Prostate gland (tissue), 2 donors: Measurements from ENCODE around the gene EDC4. TPM values are rescaled to one million over a fixed set of nuclear protein-coding genes. Genes with fewer than 3 reads are reported as not detected.

Source experiments
- DNase-seq: peaks from one replicate; pipeline ENCODE4 v3.0.0-alpha.2; 2019; ENCODE audit warnings: low spot score
- H3K27ac ChIP-seq, 2 donors: fragments of 200-600 bp; sonication (generic); 2 replicates each; pipeline ENCODE4 v1.5.1; 2017 to 2019
- H3K27me3 ChIP-seq: fragments of 200-600 bp; sonication (generic); replicated peaks from 2 replicates; pipeline ENCODE4 v1.5.1; 2019; ENCODE audit not compliant: insufficient read depth
- H3K36me3 ChIP-seq, 2 donors: fragments of 200-600 bp; sonication (generic); 1 replicate in 1 of 2; 2 replicates in 1 of 2; pipeline versions ENCODE4 v1.5.1 to v1.8.1; 2017 to 2019
- H3K4me1 ChIP-seq: fragments of 200-600 bp; sonication (generic); replicated peaks from 2 replicates; pipeline ENCODE4 v1.5.1; 2019
- H3K4me3 ChIP-seq, 2 donors: fragments of 200-600 bp; sonication (generic); 2 replicates each; pipeline ENCODE4 v1.5.1; 2017 to 2019
- H3K9me3 ChIP-seq: fragments of 200-600 bp; sonication (generic); 2 replicates; pipeline ENCODE4 v1.5.1; 2017
- POLR2A ChIP-seq: fragments of 450-650 bp; IDR thresholded peaks from one replicate; pipeline ENCODE4 v1.6.1; 2016; ENCODE audit warnings: antibody characterized with exemption, mild to moderate bottlenecking
- POLR2AphosphoS5 ChIP-seq: sonication (generic); formaldehyde crosslinking; IDR thresholded peaks from one replicate; pipeline ENCODE4 v1.6.1; 2017; ENCODE audit warnings: antibody characterized with exemption
- WGBS: methylation state at CpG from one replicate; pipeline ENCODE4 v1.1.5; 2018; 5-methylcytosine and 5-hydroxymethylcytosine counted together
- intact Hi-C: fragments of 100-400 bp; cut with DNase I; formaldehyde crosslinking; loops from one replicate; pipeline ENCODE4 v1.14.2; 2022
- total RNA-seq, 2 donors: library from RNA; depleted of rRNA; stranded (reverse); fragments of >200 nt; gene quantifications; one replicate each; pipeline ENCODE4 v1.1.0, GENCODE V29; 2016
- TF ChIP-seq, protein P1 (sequence below), 4 experiments: fragments of 200-600 bp in 2 of 4; fragments of 450-650 bp in 2 of 4; sonication (generic) in 2 of 4; IDR thresholded peaks; 1 replicate in 3 of 4; 2 replicates in 1 of 4; pipeline ENCODE4 v1.5.1; 2016 to 2019; ENCODE audit warnings: antibody characterized with exemption in 4 of 4, mild to moderate bottlenecking in 2 of 4, moderate library complexity in 2 of 4

The EDC4 gene, protein sequence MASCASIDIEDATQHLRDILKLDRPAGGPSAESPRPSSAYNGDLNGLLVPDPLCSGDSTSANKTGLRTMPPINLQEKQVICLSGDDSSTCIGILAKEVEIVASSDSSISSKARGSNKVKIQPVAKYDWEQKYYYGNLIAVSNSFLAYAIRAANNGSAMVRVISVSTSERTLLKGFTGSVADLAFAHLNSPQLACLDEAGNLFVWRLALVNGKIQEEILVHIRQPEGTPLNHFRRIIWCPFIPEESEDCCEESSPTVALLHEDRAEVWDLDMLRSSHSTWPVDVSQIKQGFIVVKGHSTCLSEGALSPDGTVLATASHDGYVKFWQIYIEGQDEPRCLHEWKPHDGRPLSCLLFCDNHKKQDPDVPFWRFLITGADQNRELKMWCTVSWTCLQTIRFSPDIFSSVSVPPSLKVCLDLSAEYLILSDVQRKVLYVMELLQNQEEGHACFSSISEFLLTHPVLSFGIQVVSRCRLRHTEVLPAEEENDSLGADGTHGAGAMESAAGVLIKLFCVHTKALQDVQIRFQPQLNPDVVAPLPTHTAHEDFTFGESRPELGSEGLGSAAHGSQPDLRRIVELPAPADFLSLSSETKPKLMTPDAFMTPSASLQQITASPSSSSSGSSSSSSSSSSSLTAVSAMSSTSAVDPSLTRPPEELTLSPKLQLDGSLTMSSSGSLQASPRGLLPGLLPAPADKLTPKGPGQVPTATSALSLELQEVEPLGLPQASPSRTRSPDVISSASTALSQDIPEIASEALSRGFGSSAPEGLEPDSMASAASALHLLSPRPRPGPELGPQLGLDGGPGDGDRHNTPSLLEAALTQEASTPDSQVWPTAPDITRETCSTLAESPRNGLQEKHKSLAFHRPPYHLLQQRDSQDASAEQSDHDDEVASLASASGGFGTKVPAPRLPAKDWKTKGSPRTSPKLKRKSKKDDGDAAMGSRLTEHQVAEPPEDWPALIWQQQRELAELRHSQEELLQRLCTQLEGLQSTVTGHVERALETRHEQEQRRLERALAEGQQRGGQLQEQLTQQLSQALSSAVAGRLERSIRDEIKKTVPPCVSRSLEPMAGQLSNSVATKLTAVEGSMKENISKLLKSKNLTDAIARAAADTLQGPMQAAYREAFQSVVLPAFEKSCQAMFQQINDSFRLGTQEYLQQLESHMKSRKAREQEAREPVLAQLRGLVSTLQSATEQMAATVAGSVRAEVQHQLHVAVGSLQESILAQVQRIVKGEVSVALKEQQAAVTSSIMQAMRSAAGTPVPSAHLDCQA (N-terminal part only)
- 10 to 100 TPM; 47.3 to 76.5 TPM for total RNA-seq

DNA sequence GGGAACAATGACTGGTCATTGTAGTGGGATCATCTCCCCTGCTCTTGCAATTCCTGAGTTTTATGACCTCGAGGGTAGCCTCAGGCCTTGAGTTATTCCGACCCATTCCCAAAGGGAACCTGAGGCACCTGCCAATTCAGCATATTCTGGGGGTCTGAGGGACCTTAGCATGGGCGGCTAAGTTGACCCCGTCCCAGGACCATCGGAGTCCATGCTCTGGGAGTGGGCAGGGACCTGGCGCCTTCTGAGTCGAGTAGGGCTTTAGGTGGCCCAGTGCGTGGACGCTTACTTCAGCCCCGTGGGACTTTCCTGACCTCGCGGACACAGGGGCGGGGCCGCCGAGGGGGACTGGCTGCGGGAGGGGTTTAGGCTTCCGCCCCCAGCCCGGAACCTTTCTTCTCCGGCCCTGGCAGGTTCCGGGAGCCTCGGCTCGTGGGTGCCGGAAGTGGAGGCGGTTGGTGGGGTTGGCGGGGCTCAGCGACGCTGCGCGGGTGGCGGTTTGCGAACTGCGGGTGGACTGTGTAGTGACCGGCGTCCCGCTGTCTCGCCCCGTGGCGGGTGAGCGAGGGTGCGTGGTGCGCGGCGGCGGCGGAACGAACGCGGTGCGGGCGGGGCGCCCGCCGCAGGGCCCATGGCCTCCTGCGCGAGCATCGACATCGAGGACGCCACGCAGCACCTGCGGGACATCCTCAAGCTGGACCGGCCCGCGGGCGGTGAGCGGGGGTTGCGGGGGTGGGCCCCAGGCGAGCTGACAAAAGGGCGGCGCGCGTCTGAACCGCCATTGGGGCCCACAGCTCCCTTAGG, at the start of gene EDC4:
TSS of gene EDC4 (plus strand) at position 422 of the 804 bp plus-strand sequence. CDS start at position 632, 210 bp downstream.
- intact Hi-C loops, result no loop called here
- Histone ChIP-seq H3K9me3 (no peaks in the 10 kb centered on the region), H3K27me3 (no peaks in the 10 kb centered on the region), H3K4me3 (peak within 1 kb of the TSS; percentile 87 to 90), H3K36me3 (peaks cover 5% of the 10 kb centered on the region in 2 donors), H3K27ac (peak within 1 kb of the TSS; percentile 67 to 74), H3K4me1 (peaks cover 13% of the 10 kb centered on the region)
- TF ChIP-seq, protein P1, sequence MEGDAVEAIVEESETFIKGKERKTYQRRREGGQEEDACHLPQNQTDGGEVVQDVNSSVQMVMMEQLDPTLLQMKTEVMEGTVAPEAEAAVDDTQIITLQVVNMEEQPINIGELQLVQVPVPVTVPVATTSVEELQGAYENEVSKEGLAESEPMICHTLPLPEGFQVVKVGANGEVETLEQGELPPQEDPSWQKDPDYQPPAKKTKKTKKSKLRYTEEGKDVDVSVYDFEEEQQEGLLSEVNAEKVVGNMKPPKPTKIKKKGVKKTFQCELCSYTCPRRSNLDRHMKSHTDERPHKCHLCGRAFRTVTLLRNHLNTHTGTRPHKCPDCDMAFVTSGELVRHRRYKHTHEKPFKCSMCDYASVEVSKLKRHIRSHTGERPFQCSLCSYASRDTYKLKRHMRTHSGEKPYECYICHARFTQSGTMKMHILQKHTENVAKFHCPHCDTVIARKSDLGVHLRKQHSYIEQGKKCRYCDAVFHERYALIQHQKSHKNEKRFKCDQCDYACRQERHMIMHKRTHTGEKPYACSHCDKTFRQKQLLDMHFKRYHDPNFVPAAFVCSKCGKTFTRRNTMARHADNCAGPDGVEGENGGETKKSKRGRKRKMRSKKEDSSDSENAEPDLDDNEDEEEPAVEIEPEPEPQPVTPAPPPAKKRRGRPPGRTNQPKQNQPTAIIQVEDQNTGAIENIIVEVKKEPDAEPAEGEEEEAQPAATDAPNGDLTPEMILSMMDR (IDR thresholded peaks at IDR 0.05), result peak in 1 of 4 experiments; percentile 24
- TF ChIP-seq POLR2AphosphoS5, result peak; percentile 83
- peak; percentile 19 for TF ChIP-seq POLR2A
- peak; percentile 48 for DNase-seq
- WGBS, result 3% methylated on average over 46 of the region's 72 CpGs

DNA sequence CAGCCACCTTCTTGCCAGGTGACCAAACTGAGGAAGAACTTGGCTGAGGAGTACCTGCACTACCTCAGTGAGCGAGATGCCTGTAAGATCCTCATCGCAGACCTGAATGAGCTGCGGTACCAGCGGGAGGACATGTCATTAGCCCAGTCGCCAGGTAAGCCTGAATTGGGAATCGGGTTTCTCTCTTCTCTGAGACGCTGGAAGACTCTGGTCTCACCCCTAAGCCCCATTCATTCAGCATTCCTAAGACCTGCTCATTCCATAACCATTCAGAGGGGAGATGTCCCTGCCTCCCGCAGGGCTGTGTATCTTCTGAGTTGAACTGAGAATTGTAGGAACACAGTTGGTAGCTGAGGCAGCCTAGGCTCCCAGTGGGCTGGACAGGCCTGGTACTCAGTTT, 47.7 kb upstream of the EDC4 start:
- intact Hi-C loops, result no loop called here
- H3K4me3 ChIP-seq, result no peak overlapping the region
- 82% methylated on average over 8 of the region's 8 CpGs for WGBS
- no peaks in the 10 kb centered on the region for H3K4me1 ChIP-seq
- no peak for DNase-seq
- H3K9me3 ChIP-seq, result no peaks in the 10 kb centered on the region
- peaks cover 0 to 14% of the 10 kb centered on the region in 2 donors for H3K36me3 ChIP-seq
- no peak for TF ChIP-seq POLR2A
- H3K27ac ChIP-seq, result no peak overlapping the region
- H3K27me3 ChIP-seq, result no peaks in the 10 kb centered on the region

DNA sequence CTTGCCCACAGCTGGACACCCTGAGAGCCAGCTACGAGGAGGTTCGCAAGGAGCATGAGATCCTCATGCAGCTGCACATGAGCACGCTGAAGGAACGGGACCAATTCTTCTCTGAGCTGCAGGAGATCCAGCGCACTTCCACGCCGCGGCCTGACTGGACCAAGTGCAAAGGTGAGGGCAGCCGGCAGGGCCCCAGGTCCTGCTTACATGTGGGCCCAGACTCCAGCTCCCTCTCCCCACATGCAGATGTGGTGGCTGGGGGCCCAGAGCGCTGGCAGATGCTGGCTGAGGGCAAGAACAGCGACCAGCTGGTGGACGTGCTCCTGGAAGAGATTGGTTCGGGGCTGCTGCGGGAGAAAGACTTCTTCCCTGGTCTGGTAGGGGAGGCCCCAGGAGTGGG, 46.9 kb upstream of the EDC4 start:
- Histone ChIP-seq H3K27ac (no peak overlapping the region), H3K4me1 (no peaks in the 10 kb centered on the region), H3K27me3 (no peaks in the 10 kb centered on the region), H3K36me3 (peaks cover 0 to 19% of the 10 kb centered on the region in 2 donors), H3K4me3 (no peak overlapping the region), H3K9me3 (no peaks in the 10 kb centered on the region)
- 92% methylated on average over 14 of the region's 14 CpGs for WGBS
- DNase-seq, result no peak
- TF ChIP-seq POLR2A, result no peak
- TF ChIP-seq POLR2AphosphoS5, result no peak
- TF ChIP-seq, protein P1 (IDR thresholded peaks at IDR 0.05), result no peak
- intact Hi-C loops, result no loop called here

DNA sequence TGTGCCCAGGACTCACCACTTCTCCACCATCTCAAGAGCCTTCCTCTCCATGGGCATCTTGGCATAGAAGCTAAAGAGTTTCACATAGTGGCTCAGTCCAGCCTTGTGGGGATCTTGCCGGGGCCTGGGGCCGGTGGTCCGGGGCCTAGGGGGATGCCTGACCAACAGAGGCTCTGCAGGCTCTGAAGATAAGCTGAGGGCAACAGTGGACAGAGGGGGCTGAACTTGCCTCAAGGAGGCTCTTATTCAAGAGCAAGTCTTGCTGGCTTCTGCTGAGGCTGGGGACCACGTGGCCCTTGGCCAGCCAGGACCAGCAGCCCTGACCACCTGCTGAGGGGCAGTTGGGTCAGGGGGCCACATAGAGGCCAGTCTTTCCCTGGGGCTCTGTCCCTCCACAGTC, 44.2 kb upstream of the EDC4 start:
- Histone ChIP-seq H3K9me3 (no peaks in the 10 kb centered on the region), H3K36me3 (peaks cover 7 to 28% of the 10 kb centered on the region in 2 donors), H3K4me1 (peaks cover 4% of the 10 kb centered on the region), H3K27ac (no peak overlapping the region), H3K27me3 (no peaks in the 10 kb centered on the region), H3K4me3 (no peak overlapping the region)
- intact Hi-C loops, result no loop called here
- WGBS, result 97% methylated on average over 4 of the region's 4 CpGs
- DNase-seq, result no peak
- TF ChIP-seq, protein P1 (IDR thresholded peaks at IDR 0.05), result no peak
- no peak for TF ChIP-seq POLR2AphosphoS5
- TF ChIP-seq POLR2A, result no peak
